Stimulated activated CD8-positive, alpha-beta memory T cell treated with anti-CD3 and anti-CD28 coated beads, Interleukin-15, amount 100 ng/mL, for 4 hours (primary cell): ENCODE data around the gene ATP1B1.

Source experiments
- DNase-seq, 2 donors: peaks; one replicate each; pipeline ENCODE4 v3.0.0-alpha.2; 2020; ENCODE audit warnings: low read depth in 2 of 2

Gene ATP1B1

GRCh38 chr1:169106095-169106920 lies at the start of gene ATP1B1:
Gene ATP1B1 (plus strand): TSS chr1:169106690. CDS start chr1:169106830, 140 bp downstream.
- peak; percentile 44 to 62 for DNase-seq

GRCh38 chr1:169059421-169059820 lies 47.1 kb upstream of the ATP1B1 start:
- DNase-seq: no peak

- no peak for DNase-seq
These were observed 46.3 kb upstream of the ATP1B1 start for GRCh38 chr1:169060043-169060722.

- DNase-seq: no peak
These were observed 45.4 kb upstream of the ATP1B1 start for GRCh38 chr1:169060919-169061639.

- DNase-seq: no peak
These were observed 44.3 kb upstream of the ATP1B1 start for GRCh38 chr1:169062152-169062551.

GRCh38 chr1:169064103-169064502 lies 42.4 kb upstream of the ATP1B1 start:
- no peak for DNase-seq

- no peak for DNase-seq
These were observed 35.9 kb upstream of the ATP1B1 start for GRCh38 chr1:169070547-169070946.

- no peak for DNase-seq
These were observed 35.5 kb upstream of the ATP1B1 start for GRCh38 chr1:169070958-169071357.

GRCh38 chr1:169072945-169073725 lies 33.4 kb upstream of the ATP1B1 start:
- DNase-seq: no peak

- no peak for DNase-seq
These were observed 28.2 kb upstream of the ATP1B1 start for GRCh38 chr1:169078163-169078883.

- no peak for DNase-seq
These were observed 24.9 kb upstream of the ATP1B1 start for GRCh38 chr1:169081503-169082123.

GRCh38 chr1:169085911-169086310 lies 20.6 kb upstream of the ATP1B1 start:
- no peak for DNase-seq

- no peak for DNase-seq
These were observed 19.7 kb upstream of the ATP1B1 start for GRCh38 chr1:169086603-169087455.

GRCh38 chr1:169087876-169088275 lies 18.6 kb upstream of the ATP1B1 start:
- no peak for DNase-seq

- DNase-seq: no peak
These were observed 16.7 kb upstream of the ATP1B1 start for GRCh38 chr1:169089776-169090175.

- DNase-seq: no peak
These were observed 16.1 kb upstream of the ATP1B1 start for GRCh38 chr1:169090308-169090899.

GRCh38 chr1:169090900-169091311 lies 15.6 kb upstream of the ATP1B1 start:
- no peak for DNase-seq

- DNase-seq: no peak
These were observed 15.0 kb upstream of the ATP1B1 start for GRCh38 chr1:169091480-169091941.

GRCh38 chr1:169092399-169092798 lies 14.1 kb upstream of the ATP1B1 start:
- no peak for DNase-seq
